Liver (tissue), 9 donors: Measurements from ENCODE around the gene SKIC8. TPM values are rescaled to one million over a fixed set of nuclear protein-coding genes. Genes with fewer than 3 reads are reported as not detected.

Experiments used
- DNase-seq: peaks from one replicate; pipeline ENCODE4 v3.0.0-alpha.2; 2017; ENCODE audit warnings: low spot score
- H3K27ac ChIP-seq, 2 donors: one replicate each; pipeline ENCODE4 v1.7.0; 2013; ENCODE audit warnings: inconsistent platforms in 2 of 2, low read length in 2 of 2, control low read depth in 1 of 2, low read depth in 1 of 2, mild to moderate bottlenecking in 1 of 2
- H3K27me3 ChIP-seq, 4 donors: one replicate each; pipeline versions ENCODE4 v1.6.1 to v1.7.0; 2013; ENCODE audit warnings: low read length in 3 of 4, inconsistent platforms in 1 of 4, mild to moderate bottlenecking in 1 of 4, moderate library complexity in 1 of 4; ENCODE audit not compliant: control insufficient read depth in 4 of 4, insufficient read depth in 4 of 4
- H3K36me3 ChIP-seq, 4 donors: one replicate each; pipeline versions ENCODE4 v1.6.1 to v1.7.0; 2013; ENCODE audit warnings: low read length in 3 of 4, mild to moderate bottlenecking in 3 of 4, low read depth in 1 of 4, moderate library complexity in 1 of 4; ENCODE audit not compliant: control insufficient read depth in 4 of 4, insufficient read depth in 3 of 4
- H3K4me1 ChIP-seq, 4 donors: one replicate each; pipeline versions ENCODE4 v1.6.1 to v1.7.0; 2013; ENCODE audit warnings: low read length in 3 of 4, mild to moderate bottlenecking in 3 of 4, moderate library complexity in 1 of 4; ENCODE audit not compliant: control insufficient read depth in 4 of 4, insufficient read depth in 4 of 4
- H3K4me3 ChIP-seq, 3 donors: one replicate each; pipeline versions ENCODE4 v1.6.1 to v1.7.0; 2013; ENCODE audit warnings: low read length in 3 of 3, control low read depth in 1 of 3, low read depth in 1 of 3, mild to moderate bottlenecking in 1 of 3
- H3K9ac ChIP-seq, 2 donors: one replicate each; pipeline ENCODE4 v1.7.0; 2013; ENCODE audit warnings: low read length in 2 of 2, mild to moderate bottlenecking in 2 of 2, moderate library complexity in 2 of 2, control low read depth in 1 of 2, low read depth in 1 of 2
- H3K9me3 ChIP-seq, 4 donors: one replicate each; pipeline versions ENCODE4 v1.6.1 to v1.7.0; 2013; ENCODE audit warnings: low read length in 3 of 4; ENCODE audit not compliant: control insufficient read depth in 4 of 4
- CTCF ChIP-seq: fragments of 150-350 bp; IDR thresholded peaks from 2 replicates; pipeline ENCODE4 v1.5.1; 2017; ENCODE audit warnings: improper control_type of control experiment, low read depth, low read length; ENCODE audit not compliant: missing input control
- EGR1 ChIP-seq, 2 donors: IDR thresholded peaks; 2 replicates each; pipeline ENCODE4 v1.6.1; 2016 to 2018; ENCODE audit warnings: antibody characterized with exemption in 2 of 2, low read depth in 2 of 2
- GABPA ChIP-seq, 2 donors: IDR thresholded peaks in 1 of 2; conservative IDR thresholded peaks in 1 of 2; 2 replicates each; pipeline ENCODE4 v1.6.1; 2016; ENCODE audit warnings: antibody characterized with exemption in 2 of 2, mild to moderate bottlenecking in 1 of 2, moderate library complexity in 1 of 2
- HNF4A ChIP-seq, 2 donors: conservative IDR thresholded peaks; 2 replicates each; pipeline ENCODE4 v1.6.1; 2016; ENCODE audit warnings: antibody characterized with exemption in 2 of 2, mild to moderate bottlenecking in 2 of 2
- HNF4G ChIP-seq: IDR thresholded peaks from 2 replicates; pipeline ENCODE4 v1.6.1; 2016; ENCODE audit warnings: antibody characterized with exemption
- JUND ChIP-seq, 2 donors: IDR thresholded peaks; 2 replicates each; pipeline ENCODE4 v1.6.1; 2016; ENCODE audit warnings: antibody characterized with exemption in 2 of 2
- MAX ChIP-seq: IDR thresholded peaks from 2 replicates; pipeline ENCODE4 v1.6.1; 2016; ENCODE audit warnings: antibody characterized with exemption
- RAD21 ChIP-seq, 2 donors: IDR thresholded peaks; 2 replicates each; pipeline ENCODE4 v1.6.1; 2016; ENCODE audit warnings: antibody characterized with exemption in 2 of 2, mild to moderate bottlenecking in 2 of 2
- RXRA ChIP-seq, 2 donors: IDR thresholded peaks; 2 replicates each; pipeline ENCODE4 v1.6.1; 2017 to 2018; ENCODE audit warnings: antibody characterized with exemption in 2 of 2, mild to moderate bottlenecking in 1 of 2
- SP1 ChIP-seq: IDR thresholded peaks from 2 replicates; pipeline ENCODE4 v1.6.1; 2018; ENCODE audit warnings: antibody characterized with exemption, mild to moderate bottlenecking
- TAF1 ChIP-seq: conservative IDR thresholded peaks from 2 replicates; pipeline ENCODE4 v1.6.1; 2016; ENCODE audit warnings: antibody characterized with exemption, mild to moderate bottlenecking
- YY1 ChIP-seq: IDR thresholded peaks from 2 replicates; pipeline ENCODE4 v1.6.1; 2016; ENCODE audit warnings: antibody characterized with exemption, mild to moderate bottlenecking
- WGBS: extraction: QIAGEN DNeasy Blood & Tissue Kit; methylation state at CpG from one replicate; pipeline ENCODE4 v1.1.7; 2013; 5-methylcytosine and 5-hydroxymethylcytosine counted together
- polyA plus RNA-seq, 2 donors: library from polyadenylated mRNA; stranded (reverse) in 1 of 2; unstranded in 1 of 2; fragments of 200-250 nt in 1 of 2; fragments of >200 nt in 1 of 2; fragmentation: Nextera tagmentation in 1 of 2; extraction: Ambion mirVana in 1 of 2; gene quantifications; one replicate each; pipeline versions ENCODE4 v1.2.1 to v1.2.3, GENCODE V29; 2013 to 2015
- total RNA-seq, 2 donors: library from RNA; depleted of rRNA; stranded (reverse); fragments of >200 nt; gene quantifications; one replicate each; pipeline ENCODE4 v1.2.3, GENCODE V29; 2014
- TF ChIP-seq, protein P1 (sequence below): IDR thresholded peaks from 2 replicates; pipeline ENCODE4 v1.6.1; 2016; ENCODE audit warnings: antibody characterized with exemption, mild to moderate bottlenecking
- TF ChIP-seq, protein P2 (sequence below): IDR thresholded peaks from 2 replicates; pipeline ENCODE4 v1.6.1; 2016; ENCODE audit warnings: antibody characterized with exemption
- TF ChIP-seq, protein P3 (sequence below): IDR thresholded peaks from 2 replicates; pipeline ENCODE4 v1.6.1; 2016; ENCODE audit warnings: antibody characterized with exemption
- donor health status: healthy.
- donor health status: healthy.
- donor health status: healthy.
- donor health status: healthy.
- donor health status: healthy.

Gene SKIC8
- total and polyA plus RNA-seq, 4 donors, result 33.4 to 48.7 (median 40.2) TPM

- no peak for DNase-seq
- Histone ChIP-seq H3K9me3 (no peaks in the 10 kb centered on the region), H3K27ac (no peak overlapping the region), H3K27me3 (no peaks in the 10 kb centered on the region), H3K4me3 (no peak overlapping the region), H3K4me1 (no peaks in the 10 kb centered on the region), H3K36me3 (no peaks in the 10 kb centered on the region), H3K9ac (no peak overlapping the region)
- 72% methylated on average over 7 of the region's 7 CpGs for WGBS
- TF ChIP-seq, protein P1, sequence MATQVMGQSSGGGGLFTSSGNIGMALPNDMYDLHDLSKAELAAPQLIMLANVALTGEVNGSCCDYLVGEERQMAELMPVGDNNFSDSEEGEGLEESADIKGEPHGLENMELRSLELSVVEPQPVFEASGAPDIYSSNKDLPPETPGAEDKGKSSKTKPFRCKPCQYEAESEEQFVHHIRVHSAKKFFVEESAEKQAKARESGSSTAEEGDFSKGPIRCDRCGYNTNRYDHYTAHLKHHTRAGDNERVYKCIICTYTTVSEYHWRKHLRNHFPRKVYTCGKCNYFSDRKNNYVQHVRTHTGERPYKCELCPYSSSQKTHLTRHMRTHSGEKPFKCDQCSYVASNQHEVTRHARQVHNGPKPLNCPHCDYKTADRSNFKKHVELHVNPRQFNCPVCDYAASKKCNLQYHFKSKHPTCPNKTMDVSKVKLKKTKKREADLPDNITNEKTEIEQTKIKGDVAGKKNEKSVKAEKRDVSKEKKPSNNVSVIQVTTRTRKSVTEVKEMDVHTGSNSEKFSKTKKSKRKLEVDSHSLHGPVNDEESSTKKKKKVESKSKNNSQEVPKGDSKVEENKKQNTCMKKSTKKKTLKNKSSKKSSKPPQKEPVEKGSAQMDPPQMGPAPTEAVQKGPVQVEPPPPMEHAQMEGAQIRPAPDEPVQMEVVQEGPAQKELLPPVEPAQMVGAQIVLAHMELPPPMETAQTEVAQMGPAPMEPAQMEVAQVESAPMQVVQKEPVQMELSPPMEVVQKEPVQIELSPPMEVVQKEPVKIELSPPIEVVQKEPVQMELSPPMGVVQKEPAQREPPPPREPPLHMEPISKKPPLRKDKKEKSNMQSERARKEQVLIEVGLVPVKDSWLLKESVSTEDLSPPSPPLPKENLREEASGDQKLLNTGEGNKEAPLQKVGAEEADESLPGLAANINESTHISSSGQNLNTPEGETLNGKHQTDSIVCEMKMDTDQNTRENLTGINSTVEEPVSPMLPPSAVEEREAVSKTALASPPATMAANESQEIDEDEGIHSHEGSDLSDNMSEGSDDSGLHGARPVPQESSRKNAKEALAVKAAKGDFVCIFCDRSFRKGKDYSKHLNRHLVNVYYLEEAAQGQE, result no peak
- TF ChIP-seq RXRA (IDR thresholded peaks at IDR 0.05), result no peak
- no peak for TF ChIP-seq SP1
- no peak for TF ChIP-seq HNF4A (conservative IDR thresholded peaks at IDR 0.05)
- no peak for TF ChIP-seq RAD21 (IDR thresholded peaks at IDR 0.05)
These were observed 16.4 kb upstream of the SKIC8 start for GRCh38 chr15:78315686-78316282.

DNA sequence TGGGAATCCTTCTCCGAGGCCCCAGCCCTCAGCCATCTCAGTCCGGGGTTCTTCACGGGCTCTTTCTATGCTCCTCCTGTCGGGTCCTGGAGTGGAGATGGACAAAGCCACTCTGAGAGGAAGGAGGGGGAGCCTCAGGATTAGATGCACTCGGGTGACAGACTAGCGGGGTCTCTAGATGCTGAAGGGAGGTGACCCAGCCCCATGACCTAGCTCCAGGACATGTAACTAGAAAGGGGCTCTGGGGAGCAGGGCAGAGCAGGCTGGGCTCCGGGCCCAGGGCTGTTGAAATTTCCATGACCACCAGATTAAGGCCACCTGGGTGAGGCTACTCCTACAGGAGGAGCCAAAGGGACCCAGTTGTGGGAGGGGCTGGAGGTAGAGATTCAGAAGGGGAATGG, 14.8 kb upstream of the SKIC8 start:
- TF ChIP-seq HNF4A (conservative IDR thresholded peaks at IDR 0.05) (no peak), TAF1 (no peak), JUND (IDR thresholded peaks at IDR 0.05) (no peak), EGR1 (IDR thresholded peaks at IDR 0.05; ENCODE audit: low read depth in 2 of 2) (no peak), SP1 (no peak), MAX (no peak), GABPA (IDR thresholded peaks at IDR 0.05 in 1 of 2, conservative IDR thresholded peaks at IDR 0.05 in 1 of 2) (no peak), HNF4G (no peak), RAD21 (IDR thresholded peaks at IDR 0.05) (no peak), CTCF (no peak), YY1 (no peak)
- TF ChIP-seq, protein P2, sequence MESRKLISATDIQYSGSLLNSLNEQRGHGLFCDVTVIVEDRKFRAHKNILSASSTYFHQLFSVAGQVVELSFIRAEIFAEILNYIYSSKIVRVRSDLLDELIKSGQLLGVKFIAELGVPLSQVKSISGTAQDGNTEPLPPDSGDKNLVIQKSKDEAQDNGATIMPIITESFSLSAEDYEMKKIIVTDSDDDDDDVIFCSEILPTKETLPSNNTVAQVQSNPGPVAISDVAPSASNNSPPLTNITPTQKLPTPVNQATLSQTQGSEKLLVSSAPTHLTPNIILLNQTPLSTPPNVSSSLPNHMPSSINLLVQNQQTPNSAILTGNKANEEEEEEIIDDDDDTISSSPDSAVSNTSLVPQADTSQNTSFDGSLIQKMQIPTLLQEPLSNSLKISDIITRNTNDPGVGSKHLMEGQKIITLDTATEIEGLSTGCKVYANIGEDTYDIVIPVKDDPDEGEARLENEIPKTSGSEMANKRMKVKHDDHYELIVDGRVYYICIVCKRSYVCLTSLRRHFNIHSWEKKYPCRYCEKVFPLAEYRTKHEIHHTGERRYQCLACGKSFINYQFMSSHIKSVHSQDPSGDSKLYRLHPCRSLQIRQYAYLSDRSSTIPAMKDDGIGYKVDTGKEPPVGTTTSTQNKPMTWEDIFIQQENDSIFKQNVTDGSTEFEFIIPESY, result no peak
- TF ChIP-seq, protein P3, sequence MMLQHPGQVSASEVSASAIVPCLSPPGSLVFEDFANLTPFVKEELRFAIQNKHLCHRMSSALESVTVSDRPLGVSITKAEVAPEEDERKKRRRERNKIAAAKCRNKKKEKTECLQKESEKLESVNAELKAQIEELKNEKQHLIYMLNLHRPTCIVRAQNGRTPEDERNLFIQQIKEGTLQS, result no peak
- Histone ChIP-seq H3K4me1 (no peaks in the 10 kb centered on the region), H3K27me3 (no peaks in the 10 kb centered on the region), H3K9ac (no peak overlapping the region), H3K36me3 (no peaks in the 10 kb centered on the region), H3K27ac (no peak overlapping the region), H3K4me3 (no peak overlapping the region), H3K9me3 (no peaks in the 10 kb centered on the region)
- DNase-seq, result no peak
- 86% methylated on average over 7 of the region's 7 CpGs for WGBS
